ENCODE results near the gene SLC25A43.
A peak's percentile ranks its signal among the peaks of the same experiment; 100 is the strongest.
"Not testable (repeated sequence)": the region's sequence is repeated elsewhere in the genome, so short reads cannot be mapped to it uniquely, and the experiment has no call there.

Gene SLC25A43

GRCh38 chrX:119488749-119489148, 89.6 kb downstream of the SLC25A43 start:
- peak; percentile 49 for TF ChIP-seq CTCF (IDR thresholded peaks at IDR 0.05; ENCODE audit: borderline replicate concordance, insufficient read depth, low read depth, low read length)
- H3K4me3 ChIP-seq (ENCODE audit: low read depth, low read length) = no peak overlapping the region

GRCh38 chrX:119489212-119490074, 90.3 kb downstream of the SLC25A43 start:
- no peak overlapping the region for H3K4me3 ChIP-seq (ENCODE audit: low read depth, low read length)
- no peak for TF ChIP-seq CTCF (IDR thresholded peaks at IDR 0.05; ENCODE audit: borderline replicate concordance, insufficient read depth, low read depth, low read length)

GRCh38 chrX:119492463-119492862, 93.3 kb downstream of the SLC25A43 start:
- H3K4me3 ChIP-seq (ENCODE audit: low read depth, low read length) = no peak overlapping the region
- TF ChIP-seq CTCF (IDR thresholded peaks at IDR 0.05; ENCODE audit: borderline replicate concordance, insufficient read depth, low read depth, low read length) = no peak

- H3K4me3 ChIP-seq (ENCODE audit: low read depth, low read length) = not testable (repeated sequence)
These were observed 94.8 kb downstream of the SLC25A43 start for GRCh38 chrX:119493851-119494495.

GRCh38 chrX:119495734-119496726, 96.9 kb downstream of the SLC25A43 start:
- no peak overlapping the region for H3K4me3 ChIP-seq (ENCODE audit: low read depth, low read length)
- no peak for TF ChIP-seq CTCF (IDR thresholded peaks at IDR 0.05; ENCODE audit: borderline replicate concordance, insufficient read depth, low read depth, low read length)

- no peak for TF ChIP-seq CTCF (IDR thresholded peaks at IDR 0.05; ENCODE audit: borderline replicate concordance, insufficient read depth, low read depth, low read length)
These were observed 98.0 kb downstream of the SLC25A43 start for GRCh38 chrX:119497185-119497584.

More at GRCh38 chrX:119497185-119497584, 98.0 kb downstream of the SLC25A43 start:
- H3K4me3 ChIP-seq (ENCODE audit: low read depth, low read length) = no peak overlapping the region
